GM19035 (cell line): ENCODE data around the gene USP31.

Source experiments
- ATAC-seq: cut with Tn5 transposase; IDR thresholded peaks from one replicate; pipeline ENCODE4 v1.9.1; 2021; ENCODE audit not compliant: unreplicated experiment

The USP31 gene

DNA sequence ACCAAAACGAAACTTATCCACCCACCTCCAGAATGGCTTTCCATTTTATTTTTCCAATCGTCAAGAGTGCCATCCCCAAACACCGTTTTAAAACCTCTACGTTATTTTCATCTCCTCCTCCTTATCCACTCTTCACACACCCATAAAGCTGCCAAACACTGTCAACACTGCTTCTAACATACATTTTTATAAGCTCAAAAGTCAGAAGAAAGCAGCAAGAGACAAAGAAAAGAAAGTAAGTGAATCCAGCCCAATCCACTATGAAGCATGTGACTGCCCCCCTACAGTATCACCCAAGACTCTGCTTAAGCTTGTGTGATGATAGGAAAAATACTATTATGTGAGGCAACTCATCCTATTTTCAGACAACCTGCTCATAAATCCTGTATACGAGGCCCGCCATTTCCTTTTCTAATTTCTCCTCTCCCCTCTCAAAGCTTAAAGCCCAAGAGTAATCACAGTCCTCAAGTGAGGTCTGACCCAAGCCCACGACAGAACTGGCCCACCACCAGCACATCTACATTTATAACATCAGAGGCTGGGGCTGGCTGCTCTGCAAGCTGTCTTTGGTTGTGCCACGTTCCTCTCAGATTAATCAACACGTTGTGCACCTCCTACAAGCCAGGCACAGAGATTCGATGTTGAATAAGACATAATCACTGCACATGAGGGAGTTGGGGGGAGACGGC is 16.3 kb downstream of the USP31 start:
- no peak for ATAC-seq

DNA sequence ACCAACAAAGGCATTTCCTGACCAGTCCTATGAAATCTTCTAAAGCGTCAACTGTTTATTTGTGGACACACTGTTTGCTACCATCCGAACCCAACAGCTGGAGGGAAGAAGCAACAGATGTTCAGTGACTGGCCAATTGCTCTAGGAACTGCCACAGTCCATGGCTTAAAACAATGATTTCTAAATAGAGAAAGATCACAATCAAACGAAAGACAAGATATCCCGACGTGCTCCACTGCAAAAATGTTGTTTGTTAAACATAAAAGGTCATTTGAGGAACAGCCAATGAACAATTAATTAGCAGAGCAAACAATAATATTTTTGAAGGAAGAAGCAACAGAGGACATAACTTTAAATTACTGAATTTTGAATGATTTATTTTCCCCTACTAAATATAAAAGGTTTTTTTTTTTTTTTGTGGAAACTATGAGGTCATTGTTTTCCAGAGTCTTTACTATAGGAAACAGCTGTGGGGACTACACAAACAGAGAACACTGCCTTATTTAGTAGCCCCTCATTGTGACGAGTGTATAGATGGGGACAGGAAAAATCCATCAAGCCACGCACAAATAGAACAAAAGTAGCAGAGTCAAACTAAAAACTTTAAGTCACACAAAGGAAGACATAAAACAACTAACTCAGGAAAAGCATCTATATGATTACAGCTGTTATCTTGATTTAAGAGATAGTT is 17.2 kb downstream of the USP31 start:
- ATAC-seq, result no peak

GRCh38 chr16:23131436-23131835 is 17.8 kb downstream of the USP31 start:
- ATAC-seq, result no peak

DNA sequence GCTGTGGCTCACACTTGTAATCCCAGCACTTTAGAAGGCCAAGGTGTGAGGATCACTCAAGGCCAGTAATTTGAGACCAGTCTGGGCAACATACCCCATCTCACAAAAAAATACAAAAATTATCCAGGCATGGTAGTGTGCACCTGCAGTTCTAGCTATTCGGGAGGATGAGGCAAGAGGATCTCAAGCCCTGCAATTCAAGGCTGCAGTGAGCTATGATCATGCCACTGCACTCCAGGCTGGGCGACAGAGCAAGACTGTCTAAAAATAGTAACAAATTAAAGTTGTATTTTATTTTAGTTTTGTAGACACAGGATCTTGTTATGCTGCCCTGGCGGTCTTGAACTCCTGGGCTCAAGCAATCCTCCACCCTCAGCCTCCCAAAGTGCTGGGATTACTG is 18.2 kb downstream of the USP31 start:
- no peak for ATAC-seq

DNA sequence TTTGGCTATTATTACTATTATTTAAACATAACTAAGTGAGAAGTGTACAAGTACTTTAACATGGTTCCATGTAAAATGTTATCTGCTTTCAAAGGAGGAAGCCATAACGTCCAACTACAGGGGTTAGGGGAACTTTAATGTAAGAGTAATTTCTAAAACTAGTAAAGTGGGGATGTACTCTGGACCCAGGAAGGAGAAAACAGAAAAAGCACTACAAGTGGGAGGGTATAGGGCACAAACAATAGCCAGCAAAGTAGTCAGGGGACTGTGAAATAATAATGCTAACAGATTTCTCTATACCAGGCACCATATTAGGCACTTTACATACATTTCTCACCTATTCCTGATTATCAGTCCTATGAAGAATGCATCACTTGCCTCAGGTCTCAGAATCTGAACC is 19.6 kb downstream of the USP31 start:
- no peak for ATAC-seq

DNA sequence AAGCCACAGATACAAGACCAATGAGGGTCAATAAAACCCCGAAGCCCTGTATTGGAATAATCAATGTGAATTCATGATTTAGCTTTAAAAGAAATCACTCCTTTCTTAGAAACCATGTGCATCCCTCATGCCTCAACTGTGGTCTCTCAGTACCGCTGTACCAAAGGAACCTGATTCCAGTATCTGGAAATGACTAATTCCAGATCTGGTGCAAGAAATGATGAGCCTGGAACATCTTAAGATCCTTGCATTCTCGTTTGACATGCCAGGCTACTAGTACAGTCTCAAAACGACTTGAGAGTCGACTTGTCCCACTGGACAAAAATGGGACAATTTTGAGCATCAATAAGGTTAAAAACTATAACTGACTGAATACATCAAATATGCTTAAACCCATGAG is 21.2 kb downstream of the USP31 start:
- no peak for ATAC-seq

- ATAC-seq, result no peak
These were observed 24.0 kb downstream of the USP31 start for GRCh38 chr16:23125277-23125676.

DNA sequence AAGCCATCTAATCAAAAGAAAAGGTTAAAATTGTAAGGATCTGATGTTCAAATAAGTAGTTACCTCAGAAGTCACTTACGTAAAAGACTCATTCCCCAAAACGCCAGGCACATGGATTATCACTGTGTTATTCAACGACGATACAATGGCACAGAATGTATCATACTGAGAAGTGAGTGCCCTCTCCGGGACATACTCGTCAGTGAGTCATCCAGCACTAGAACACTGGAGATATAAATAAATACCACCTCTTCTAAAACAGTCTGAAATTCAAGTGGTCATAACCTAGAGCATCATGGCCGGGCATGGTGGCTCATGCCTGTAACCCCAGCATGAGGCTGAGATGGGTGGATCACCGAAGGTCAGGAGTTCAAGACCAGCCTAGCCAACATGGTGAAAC is 24.9 kb downstream of the USP31 start:
- ATAC-seq, result no peak

DNA sequence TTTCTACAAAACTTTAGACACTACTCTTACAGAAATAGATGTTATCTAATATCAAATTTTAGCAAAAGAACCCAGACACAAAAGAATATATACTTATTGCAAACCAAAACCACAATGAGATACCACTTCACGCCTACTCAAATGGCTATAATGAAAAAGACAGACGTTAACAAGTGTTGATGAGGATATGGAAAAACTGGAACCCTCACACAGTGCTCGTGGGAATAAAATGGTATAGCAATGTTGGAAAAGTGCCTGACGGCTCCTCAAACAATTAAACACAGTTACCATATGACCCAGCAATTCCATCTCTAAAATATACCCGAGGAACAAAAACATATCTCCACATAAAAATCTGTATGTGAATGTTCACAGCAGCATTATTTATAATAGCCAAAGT is 27.1 kb downstream of the USP31 start:
- ATAC-seq, result no peak

GRCh38 chr16:23121024-23121423 is 28.2 kb downstream of the USP31 start:
- ATAC-seq, result no peak

- ATAC-seq, result no peak
These were observed 28.7 kb downstream of the USP31 start for GRCh38 chr16:23120562-23120961.

- no peak for ATAC-seq
These were observed 29.7 kb downstream of the USP31 start for GRCh38 chr16:23119570-23119969.

DNA sequence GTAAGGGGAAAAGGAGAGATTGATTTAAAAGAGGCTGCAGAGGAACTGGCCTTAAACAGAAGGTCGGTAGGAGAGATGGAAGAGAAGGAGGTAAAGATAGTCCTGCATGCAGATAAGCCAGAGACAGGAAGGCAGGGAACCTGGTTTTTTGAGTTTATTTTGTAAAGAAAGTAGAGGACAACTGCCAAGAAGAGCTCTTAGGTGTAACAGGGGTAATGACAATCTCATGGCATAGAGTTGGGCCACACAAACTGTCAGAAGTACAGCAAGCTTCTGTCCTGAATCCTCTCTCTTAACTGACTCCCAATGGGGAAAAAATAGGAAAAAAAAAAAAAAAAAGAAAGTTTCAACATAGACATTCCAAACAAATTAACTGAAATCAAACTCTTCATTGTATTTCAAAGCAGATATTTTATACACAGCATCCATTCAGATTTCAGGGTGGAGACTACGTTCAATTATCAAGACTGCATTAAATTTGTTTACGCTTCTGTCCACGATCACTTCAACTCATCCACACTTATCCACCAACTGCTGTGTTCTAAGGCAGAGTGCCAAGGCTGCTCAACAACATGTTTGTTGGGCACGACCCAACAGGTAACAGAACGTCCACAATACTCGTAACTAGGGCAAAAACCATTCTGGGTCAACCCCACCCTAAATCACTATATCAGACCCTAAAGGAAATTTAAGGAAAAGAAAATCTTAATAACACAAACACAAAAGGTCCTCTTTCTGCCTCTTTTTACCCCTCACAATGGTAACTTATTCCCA is 34.9 kb downstream of the USP31 start:
- no peak for ATAC-seq

DNA sequence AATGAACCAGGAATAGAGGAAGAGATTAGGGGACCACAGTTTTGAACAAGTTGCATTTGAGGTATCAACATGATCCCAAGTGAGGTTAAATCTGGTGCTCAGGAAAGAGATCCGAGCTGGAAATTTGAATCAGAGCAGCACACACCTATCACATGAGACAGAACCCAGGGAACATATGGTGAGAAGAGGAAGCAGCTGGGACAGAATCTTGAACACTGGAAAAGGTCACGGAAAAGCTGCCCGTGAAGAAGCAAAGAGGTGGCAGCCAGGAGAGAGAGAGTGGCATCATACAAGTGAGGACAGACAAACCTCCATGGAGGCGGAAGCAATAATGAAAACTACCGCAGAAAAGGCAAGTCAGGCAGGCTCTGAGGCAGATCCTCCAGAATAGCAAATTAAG is 36.1 kb downstream of the USP31 start:
- ATAC-seq, result no peak

- no peak for ATAC-seq
These were observed 38.9 kb downstream of the USP31 start for GRCh38 chr16:23110257-23110899.

DNA sequence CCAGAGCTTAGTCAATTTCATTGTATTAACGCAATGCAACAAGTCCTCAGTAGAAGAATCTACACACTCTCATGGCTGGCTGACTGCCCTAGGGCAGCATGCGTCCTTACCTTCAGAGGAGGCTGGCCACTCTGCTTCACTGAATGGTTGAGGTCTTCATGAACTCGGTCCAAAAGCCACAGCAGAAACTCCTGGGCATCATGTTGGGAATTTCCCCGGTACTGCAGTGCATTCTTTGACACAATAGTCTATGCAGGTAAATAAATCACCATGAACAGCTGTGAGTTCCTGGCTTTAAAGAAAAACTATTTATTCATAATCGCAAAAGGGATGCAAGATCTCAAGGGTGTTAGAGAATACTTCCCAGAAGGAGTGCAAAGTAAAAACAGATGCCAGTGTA is 41.3 kb downstream of the USP31 start:
- ATAC-seq, result no peak

DNA sequence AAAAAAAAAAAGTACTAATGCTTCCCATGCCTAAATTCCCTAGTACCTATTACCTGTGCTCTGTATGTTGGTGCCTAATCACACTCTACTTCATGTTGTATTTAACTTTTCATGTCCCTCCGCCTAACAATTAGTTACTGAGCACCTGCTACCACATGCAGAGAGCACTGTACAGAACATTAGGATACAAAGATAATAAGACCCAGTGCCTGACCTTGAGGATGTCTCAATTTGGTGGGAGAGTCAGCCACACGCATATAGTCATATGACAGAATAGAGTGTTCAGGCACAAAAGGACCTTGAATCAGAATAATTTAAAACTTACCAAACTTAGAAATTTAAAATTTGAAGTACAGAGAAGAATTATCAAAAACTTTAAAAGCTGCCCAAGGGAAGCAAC is 42.1 kb downstream of the USP31 start:
- ATAC-seq, result no peak

DNA sequence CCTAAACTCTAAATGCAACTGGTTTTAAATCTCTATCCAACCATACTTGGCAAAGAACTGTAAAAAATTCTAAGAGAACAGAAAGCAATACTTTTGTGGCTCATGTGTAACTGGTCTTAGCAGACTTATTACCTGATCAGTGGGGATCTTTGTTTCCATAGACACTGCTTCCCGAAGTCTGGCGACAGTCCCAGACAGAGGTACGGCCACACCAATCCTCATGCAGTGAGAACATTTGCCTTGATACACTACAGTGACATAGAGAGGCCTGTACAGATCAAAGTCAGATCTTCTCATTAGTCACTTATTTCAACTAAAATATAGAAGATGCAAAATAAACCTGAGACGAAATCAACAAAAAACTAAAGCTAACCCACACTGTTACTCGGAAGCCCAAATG is 43.9 kb downstream of the USP31 start:
- ATAC-seq, result no peak

DNA sequence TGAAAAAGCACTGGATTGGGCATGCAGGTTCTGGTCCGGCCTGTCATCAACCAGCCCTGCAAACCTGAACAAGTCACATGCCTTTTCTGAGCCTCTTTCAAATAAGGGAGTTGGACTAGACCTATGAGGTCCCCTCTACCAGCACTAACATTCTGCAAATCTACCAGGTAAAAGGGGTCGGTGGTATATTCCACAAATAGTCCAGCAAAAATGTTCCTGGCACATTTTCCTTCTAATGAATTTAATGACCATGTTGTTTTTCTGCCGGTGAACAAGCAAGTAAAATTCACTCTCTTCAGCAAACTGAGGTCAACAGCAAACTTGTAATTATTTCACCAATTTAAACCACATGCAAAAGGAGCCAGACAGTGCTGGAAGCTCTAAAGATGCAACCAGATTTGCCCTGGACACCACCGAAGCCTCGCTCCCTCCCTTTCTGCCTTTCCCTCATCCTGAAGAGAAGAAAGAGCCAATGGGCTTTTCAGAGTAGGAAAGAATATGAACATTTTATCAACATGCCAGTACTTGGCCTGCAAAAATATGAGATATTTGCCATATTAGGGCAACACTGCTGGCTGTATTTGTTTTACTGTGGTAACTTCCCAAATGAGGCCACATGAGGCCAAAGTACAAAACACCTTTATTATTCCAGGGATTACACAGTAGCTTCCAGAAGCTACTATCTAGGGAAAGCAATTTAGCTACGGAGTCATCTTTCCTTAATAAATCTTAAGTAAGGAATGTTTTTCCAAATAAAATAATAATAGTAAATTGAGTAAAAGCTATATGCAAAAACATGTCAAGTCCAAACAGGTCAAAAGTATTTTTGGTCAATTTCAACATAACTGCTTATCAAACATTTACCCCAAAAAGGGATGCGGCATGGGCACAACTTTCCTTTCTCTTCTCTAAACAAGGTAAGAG is 45.0 kb downstream of the USP31 start:
- no peak for ATAC-seq

GRCh38 chr16:23103603-23104002 is 45.6 kb downstream of the USP31 start:
- no peak for ATAC-seq
